GM21528 (cell line): ENCODE results near the gene PEX11A.
"Not testable (repeated sequence)": the region's sequence is repeated elsewhere in the genome, so short reads cannot be mapped to it uniquely, and the experiment has no call there.

ENCODE experiments used
- ATAC-seq: cut with Tn5 transposase; IDR thresholded peaks from one replicate; pipeline ENCODE4 v1.9.1; 2021; ENCODE audit warnings: mild to moderate bottlenecking, moderate library complexity; ENCODE audit not compliant: unreplicated experiment, low FRiP score

The PEX11A gene

GRCh38 chr15:89690276-89691218 lies at the start of gene PEX11A, which contains the start of gene WDR93:
Gene PEX11A, minus strand, starts transcription at chr15:89690754. Its CDS starts 122 bp downstream, at chr15:89690632.
Gene WDR93, plus strand, starts transcription at chr15:89690811. Its CDS starts 10,936 bp downstream, at chr15:89701747.
- peak; percentile 89 for ATAC-seq

GRCh38 chr15:89740137-89740536 lies 49.6 kb upstream of the PEX11A start:
- peak; percentile 64 for ATAC-seq

GRCh38 chr15:89735773-89736172 lies 45.2 kb upstream of the PEX11A start:
- ATAC-seq: no peak

GRCh38 chr15:89732451-89733172 lies 42.1 kb upstream of the PEX11A start:
- ATAC-seq: no peak

GRCh38 chr15:89731275-89731674 lies 40.7 kb upstream of the PEX11A start:
- ATAC-seq: no peak

GRCh38 chr15:89728254-89728653 lies 37.7 kb upstream of the PEX11A start:
- no peak for ATAC-seq

DNA sequence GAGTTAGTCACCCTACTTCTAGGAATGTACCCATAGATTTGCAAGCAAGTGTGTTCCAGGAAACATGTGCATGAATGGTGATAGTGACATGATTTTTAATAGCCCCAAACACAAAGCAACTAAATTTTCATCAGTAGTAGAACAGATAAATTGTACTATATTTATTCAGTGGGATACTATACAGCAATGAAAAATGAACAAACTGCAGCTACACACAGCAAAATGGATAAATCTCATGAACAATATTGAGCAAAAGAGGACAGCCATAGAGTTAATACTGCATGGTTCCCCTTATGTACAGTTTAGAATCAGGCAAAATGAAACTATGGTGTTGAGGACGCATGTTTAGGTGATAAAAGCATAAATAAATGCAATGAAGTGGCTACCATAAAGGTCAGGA lies 34.5 kb upstream of the PEX11A start:
- no peak for ATAC-seq

DNA sequence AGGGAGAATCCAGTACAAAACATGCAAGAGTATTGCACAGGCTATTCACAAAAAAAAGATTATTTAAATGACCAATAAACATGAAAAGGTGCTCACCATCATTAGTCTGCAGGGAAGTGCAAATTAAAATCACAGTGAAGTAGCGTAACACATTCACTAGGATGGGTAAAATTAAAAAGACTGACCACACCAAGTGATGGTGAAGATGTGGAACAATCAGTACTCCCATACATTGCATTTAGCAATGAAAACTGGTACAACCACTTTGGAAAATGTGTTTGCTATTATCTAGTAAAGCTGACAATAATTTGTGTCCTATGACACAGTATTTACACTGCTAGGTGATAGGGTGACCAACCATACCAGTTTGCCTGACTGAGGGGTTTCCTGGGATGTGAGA lies 34.1 kb upstream of the PEX11A start:
- ATAC-seq: no peak

- ATAC-seq: no peak
These were observed 32.5 kb upstream of the PEX11A start for GRCh38 chr15:89723031-89723430.

DNA sequence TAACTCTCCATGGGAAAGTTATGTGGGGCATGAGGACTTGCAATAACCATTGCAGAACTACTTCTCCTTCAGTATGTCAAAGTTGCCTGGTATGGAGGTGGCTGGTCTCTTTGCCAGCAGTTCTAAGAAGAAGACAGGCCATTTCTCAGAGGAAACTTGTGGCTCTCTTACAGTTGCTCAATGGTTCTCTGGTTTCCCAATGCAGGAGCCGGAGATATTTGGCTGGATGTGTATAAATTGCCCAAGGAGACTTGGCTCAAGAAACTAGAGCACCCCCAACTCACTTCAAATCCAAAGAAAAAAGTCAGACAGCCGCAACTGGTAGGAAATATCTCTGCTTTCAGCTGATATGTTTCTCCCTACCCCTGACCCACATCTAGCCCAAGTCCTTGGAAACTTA lies 24.2 kb upstream of the PEX11A start:
- ATAC-seq: no peak

GRCh38 chr15:89707577-89707976 lies 17.0 kb upstream of the PEX11A start:
- no peak for ATAC-seq

- ATAC-seq: no peak
These were observed 13.9 kb upstream of the PEX11A start for GRCh38 chr15:89704411-89704810.

GRCh38 chr15:89695198-89695597 lies 4.6 kb upstream of the PEX11A start:
- ATAC-seq: no peak

GRCh38 chr15:89693696-89694095 lies 3.1 kb upstream of the PEX11A start:
- ATAC-seq: no peak

- no peak for ATAC-seq
These were observed 2.5 kb upstream of the PEX11A start for GRCh38 chr15:89693091-89693490.

GRCh38 chr15:89689930-89690275 lies 651 bp downstream of the PEX11A start:
- ATAC-seq: not testable (repeated sequence)

- ATAC-seq: no peak
These were observed 4.0 kb downstream of the PEX11A start for GRCh38 chr15:89686522-89686921.

- ATAC-seq: no peak
These were observed 4.6 kb downstream of the PEX11A start for GRCh38 chr15:89685995-89686394.

- ATAC-seq: no peak
These were observed 9.4 kb downstream of the PEX11A start for GRCh38 chr15:89681146-89681545.

DNA sequence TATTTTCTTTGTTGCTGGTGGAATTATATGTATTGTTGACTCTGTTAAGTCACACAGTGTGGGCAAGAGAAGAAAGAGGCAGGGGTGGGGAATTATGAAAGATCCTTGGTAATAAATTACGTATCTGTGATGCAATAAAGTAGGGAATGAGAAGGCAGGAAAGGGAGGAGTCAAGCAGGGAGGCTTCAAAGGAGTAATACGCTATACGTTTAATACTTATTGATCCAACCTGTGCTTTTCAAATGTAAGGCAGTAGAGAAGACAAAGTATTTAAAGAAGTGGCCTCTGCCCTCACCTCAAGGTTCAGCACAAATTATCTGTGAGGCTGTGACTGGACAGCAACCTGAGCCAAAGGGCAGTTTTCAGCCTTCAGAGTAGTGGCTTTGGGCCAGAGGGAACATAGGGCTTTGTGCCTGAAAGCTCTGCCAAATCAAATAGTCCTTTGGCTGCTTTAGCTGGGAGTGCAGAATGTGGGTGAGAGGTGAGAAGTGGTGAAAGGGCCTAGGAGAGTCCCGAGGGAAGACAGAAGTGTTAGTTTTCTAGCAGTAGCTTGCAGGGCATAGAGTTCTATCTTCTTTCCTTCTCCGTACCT lies 10.2 kb downstream of the PEX11A start:
- no peak for ATAC-seq

GRCh38 chr15:89679212-89679611 lies 11.3 kb downstream of the PEX11A start, which contains the start of gene PLIN1:
Gene PLIN1, minus strand, starts transcription at chr15:89679367. Its CDS starts 1,878 bp downstream, at chr15:89677489.
- no peak for ATAC-seq
